Pulmonary artery endothelial cell (primary cell): Measurements from ENCODE around the gene CADM3. TPM values are rescaled to one million over a fixed set of nuclear protein-coding genes. Genes with fewer than 3 reads are reported as not detected.

Experiments
- DNase-seq: peaks from one replicate; pipeline ENCODE4 v3.0.0-alpha.2; 2011; ENCODE audit warnings: low read depth, low spot score
- total RNA-seq: library from RNA; depleted of rRNA; stranded (reverse); fragments of >200 nt; gene quantifications from 2 replicates; pipeline ENCODE4 v1.2.3, GENCODE V29; 2014

CADM3 gene
- total RNA-seq, 1 donor from 2014 or later = 29.6 TPM

DNA sequence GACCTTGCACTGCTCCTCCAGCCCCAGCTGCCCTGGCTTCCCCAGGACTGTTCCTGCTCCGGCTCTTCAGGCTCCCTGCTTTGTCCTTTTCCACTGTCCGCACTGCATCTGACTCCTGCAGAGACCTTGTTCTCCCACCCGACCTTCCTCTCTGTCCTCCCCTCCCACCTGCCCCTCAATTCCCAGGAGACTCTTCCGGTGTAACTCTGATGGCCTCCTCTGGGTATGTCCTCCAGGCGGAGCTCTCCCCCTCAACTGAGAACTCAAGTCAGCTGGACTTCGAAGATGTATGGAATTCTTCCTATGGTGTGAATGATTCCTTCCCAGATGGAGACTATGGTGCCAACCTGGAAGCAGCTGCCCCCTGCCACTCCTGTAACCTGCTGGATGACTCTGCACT is 33.8 kb downstream of the CADM3 start:
- DNase-seq = no peak

DNA sequence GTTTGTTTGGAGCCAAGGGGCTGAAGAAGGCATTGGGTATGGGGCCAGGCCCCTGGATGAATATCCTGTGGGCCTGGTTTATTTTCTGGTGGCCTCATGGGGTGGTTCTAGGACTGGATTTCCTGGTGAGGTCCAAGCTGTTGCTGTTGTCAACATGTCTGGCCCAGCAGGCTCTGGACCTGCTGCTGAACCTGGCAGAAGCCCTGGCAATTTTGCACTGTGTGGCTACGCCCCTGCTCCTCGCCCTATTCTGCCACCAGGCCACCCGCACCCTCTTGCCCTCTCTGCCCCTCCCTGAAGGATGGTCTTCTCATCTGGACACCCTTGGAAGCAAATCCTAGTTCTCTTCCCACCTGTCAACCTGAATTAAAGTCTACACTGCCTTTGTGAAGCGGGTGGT is 34.7 kb downstream of the CADM3 start:
- no peak for DNase-seq

DNA sequence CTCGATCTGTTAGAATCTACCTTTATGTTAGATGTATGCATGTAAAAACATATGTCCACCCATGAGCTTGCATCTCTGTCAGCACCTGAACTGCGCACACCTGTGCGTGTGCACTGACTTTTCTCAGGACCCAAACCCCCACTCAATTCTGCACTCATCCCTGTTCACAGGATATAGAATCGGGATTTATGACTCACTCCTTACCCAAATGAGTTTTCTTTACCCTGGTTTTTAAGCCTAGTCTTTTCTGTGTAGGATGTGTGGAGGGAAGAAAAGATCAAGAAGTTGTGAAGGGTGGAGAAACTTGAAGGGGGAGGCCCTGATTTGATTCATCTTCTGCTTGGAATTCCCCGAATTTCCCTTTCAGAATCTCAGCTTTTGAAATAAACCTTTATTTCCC is 35.7 kb downstream of the CADM3 start:
- no peak for DNase-seq

DNA sequence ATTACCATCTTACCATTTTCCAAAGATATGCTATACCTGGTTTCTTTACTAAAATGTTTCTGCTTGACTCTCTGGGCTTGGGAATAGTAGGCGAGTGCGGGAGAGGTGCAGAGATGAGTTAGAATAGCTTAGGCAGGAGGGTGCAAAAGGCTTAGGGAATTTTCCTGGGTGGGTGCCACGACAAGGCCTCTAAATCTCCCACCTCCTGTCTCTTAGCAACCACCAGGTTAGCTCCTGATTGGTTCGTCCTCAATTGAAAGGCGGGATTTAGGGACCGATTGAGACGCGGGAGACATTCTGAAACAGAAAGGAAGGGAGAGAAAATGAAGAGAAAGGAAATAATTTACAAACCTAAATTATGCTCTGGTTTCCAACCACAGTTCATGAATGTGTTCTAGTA is 36.4 kb downstream of the CADM3 start:
- DNase-seq = no peak

DNA sequence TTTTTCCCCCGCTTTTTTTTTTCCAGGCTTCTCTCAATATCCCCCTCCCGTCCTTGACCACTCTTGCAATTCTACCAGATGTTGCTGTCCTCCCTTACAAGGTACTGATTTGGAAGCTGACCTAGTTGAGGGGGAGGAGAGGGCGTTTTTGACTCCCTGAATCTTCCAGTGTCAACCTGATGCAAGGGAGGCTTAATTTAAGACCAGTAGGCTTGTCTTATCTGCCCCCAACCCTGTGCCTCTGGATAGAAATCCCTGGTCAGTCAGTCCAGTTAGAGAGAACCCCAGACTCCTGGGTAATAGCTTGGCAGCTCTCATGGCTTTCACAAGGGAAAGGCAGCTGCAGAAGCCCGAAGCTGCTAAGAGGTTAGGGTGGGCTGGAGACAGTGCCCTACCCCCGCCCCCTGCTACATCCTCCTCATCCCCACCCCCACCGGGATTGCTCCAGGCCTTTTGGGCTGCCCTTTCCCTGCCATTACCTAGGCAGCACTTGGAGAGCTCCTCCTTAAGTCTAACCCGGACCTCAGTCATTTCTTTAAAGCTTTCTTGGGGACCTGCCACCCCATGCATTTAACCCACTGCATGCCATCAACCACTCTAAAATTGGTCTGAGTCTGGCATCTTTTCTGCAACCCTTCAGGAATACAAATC is 36.9 kb downstream of the CADM3 start:
- DNase-seq = no peak

DNA sequence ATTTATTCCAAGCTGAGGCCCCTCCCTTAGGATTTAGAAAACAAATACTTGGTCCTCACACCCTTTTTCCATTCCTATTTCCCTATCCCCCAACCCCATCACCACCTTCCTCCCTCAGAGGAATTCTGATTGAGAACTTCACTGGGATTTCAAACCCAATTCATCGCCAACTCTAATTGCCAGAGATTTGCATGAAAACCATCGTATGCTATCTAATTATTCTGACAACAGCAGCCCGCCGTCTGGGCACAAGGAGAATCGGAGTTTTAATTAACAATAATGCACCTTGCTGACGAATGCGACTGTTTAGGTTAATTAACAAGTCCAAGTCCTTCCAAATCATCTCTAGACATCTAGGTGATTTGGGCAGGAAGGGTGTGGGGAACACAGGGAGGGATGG is 37.6 kb downstream of the CADM3 start:
- DNase-seq = no peak

DNA sequence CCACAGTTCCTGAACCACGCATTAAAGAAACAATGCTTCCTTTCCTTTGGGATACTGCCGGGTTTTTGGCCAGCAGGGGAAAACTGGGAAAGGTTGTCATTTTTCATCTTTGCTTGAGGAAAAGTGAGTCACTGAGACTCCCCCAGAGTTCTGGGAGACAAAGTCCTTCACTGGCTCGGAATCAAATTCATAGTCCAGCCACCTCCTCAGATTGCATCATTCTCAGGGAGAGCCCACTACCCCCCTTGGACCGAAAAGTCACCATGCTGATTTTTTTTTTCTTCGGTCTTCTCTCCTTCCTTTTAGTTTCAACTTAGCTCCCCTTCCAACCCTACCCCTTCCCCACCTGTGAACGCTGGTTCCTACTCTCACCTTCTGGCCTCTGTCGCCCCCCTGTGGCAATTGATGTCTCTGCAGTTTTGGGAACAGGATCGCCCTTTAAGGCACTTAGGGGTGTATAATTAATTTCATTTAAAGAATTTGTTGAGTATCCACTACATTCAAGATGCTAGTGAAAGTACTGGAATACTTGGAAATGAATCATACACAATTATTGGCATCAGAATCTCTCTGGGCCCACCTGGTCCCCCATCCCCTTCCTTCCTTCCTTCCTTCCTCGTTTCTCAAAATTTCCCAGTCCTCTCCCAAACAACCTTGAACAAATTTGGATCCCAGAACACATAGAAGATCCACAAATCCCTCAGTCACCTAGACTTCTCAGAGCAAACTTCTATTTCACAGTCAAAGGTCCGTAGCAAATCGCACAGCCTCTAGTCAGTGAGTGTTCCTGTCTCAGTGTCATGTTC is 40.1 kb downstream of the CADM3 start:
- DNase-seq = no peak

DNA sequence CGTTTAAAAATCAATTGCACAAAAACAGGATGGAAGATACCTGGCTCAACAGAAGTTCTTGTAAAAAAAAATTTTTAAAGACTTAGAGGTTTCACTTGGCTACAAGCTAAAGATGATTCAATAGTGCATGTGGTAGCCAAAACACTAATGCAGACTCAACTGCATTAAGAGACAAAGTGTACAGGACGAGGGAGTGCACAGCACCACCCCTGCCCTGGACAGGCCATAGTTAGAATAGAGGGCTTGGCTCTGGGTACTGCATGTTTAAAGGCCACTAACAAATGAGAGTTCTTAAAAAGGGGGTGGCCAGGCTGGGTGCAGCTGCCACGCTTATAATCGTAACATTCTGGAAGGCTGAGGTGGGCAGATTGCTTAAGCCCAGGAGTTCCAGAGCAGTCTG is 41.2 kb downstream of the CADM3 start:
- no peak for DNase-seq

DNA sequence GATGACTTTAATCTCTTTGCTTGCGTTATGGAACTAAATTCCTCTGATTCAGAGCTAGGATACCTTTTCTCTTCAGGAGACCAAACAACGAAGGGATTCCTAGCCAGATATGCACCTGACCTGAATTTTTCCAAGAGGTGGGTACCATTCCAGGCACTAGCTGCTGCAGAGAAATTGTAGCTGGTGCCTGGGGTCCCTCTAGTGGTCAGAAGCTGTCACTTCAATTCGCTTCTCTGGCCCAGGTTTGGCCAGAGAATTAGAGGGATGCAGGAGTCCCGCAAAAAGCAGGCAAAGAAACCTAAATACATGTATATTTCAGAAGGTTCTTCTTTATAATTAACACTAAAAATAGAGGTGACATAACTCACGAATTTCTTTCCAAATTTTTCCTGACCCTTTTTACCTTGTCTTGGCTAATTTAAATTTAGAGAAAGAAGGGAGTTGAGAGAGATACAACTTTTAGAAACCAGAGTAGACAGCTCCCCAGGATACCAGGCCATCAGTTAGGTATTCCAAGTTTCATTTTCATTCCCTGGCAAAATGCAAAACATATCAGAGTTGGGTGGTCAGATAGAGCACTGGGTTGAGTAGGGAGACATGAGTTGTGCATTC is 42.8 kb downstream of the CADM3 start:
- DNase-seq = no peak

DNA sequence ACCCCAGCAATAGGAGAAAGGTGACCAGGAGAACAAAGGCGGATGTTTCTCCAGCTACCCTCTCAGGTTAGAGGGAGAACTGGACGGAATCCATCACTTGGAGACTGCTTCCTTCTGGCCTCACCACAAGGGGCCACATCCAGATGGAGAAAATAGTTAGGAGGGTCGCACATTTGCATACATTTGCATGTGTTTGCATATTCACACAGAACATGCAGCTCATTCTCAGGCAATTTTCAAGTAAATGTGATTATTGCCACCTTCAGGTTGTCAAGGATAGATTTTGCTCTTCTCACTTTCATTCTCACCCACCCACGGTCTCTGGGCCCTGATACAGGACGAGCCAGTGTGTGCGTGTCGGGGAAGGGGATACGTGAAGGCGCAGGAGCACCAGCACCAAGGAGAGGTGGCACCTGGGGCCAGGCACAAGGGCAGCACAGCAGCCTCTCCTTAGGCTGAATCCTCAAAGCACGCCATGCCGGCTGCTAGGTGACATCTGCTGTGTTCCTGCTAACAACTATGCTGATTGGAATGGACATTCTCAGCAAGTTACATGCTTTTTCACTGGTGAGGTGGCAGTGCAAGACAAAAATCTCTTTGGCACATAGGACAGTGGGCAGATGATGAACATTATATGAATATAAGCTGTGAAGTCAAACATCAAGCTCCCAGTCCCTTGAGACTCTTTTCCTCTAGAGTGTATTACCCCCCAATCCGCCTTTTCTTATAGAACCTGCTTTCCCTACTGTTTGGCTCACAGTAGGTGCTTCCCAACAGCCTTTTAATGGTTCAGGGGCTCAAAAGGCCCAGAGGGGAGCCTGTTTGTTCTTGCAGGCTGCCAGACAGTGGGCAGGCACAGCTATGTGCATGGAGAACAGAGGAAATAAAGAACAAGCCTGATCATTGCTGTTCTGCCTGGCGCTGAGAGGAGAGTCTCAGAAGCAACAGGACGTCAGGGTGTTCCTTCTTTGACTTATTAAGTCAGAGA is 47.5 kb downstream of the CADM3 start:
- no peak for DNase-seq

DNA sequence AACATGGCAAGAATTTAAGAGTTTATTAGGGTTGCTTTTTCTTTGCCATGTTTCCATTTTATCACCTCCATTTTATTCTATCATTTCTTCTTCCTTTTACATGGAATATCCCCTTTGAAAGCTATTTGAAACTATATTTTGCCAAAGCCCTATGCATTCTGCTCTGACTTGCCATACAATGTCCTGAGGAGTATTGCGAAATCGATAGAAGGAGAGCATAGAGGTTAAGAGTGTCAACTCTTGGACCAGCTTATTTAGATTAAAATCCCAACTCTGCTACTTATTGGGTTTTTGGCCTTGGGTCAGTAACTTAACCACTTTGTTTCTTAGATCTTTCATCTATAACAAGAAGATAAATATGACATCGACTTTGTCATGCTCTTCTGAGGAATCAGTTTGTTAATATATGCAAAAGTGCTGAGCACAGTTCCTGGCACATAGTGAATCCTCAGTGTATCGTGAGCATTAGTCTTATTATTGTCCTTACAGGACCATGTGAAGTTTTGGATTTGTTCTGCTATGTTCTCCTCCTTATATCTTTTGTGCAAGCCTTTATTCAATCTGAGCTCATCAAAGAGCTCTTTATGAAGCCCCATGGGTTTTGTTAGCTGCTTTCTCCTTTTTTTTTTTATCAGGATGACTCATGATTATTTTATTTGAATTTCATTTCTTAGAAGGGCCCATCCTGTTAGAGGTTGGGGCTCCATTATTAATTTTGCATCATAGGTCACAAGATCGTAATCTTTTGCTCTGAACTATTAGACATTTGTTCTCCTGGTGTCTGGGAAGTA is 50.9 kb downstream of the CADM3 start:
- no peak for DNase-seq

DNA sequence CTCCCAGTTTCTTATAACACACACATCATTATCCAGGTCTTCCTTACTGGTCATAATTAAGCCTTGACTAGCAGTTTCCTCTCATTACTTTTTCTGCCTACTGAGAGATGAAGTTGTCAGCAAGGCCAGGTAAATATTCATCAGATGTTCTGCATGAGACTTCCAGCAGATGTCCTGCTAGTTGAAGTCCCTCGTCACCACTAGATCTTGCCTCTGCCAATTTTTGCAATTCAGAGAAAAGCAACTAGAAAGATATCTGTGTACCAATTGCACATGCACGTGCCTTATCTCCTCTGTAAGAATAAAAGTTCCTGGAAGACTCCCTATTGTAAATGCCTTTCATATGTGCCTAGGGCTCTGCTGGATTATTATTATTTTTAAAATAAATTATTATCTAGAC is 51.6 kb downstream of the CADM3 start:
- DNase-seq = no peak

DNA sequence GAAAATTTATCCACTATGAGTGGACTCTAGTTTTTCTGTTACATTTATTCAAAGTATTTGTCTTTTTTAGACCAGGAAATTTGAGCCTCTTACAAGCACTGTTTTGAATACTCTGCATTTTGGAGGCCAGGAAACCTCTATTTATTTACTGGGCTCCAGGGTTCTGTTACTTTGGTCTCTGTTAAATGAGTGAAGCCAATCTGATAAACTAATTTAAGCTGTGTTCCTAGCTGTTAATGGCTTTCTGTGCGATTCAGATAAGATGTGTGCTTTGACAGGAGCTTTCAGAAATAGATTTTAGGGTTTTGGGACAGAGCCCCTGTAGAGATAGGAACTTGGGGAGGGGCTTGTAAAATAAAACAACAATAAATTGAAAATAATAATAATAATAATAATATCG is 57.1 kb downstream of the CADM3 start:
- DNase-seq = no peak

DNA sequence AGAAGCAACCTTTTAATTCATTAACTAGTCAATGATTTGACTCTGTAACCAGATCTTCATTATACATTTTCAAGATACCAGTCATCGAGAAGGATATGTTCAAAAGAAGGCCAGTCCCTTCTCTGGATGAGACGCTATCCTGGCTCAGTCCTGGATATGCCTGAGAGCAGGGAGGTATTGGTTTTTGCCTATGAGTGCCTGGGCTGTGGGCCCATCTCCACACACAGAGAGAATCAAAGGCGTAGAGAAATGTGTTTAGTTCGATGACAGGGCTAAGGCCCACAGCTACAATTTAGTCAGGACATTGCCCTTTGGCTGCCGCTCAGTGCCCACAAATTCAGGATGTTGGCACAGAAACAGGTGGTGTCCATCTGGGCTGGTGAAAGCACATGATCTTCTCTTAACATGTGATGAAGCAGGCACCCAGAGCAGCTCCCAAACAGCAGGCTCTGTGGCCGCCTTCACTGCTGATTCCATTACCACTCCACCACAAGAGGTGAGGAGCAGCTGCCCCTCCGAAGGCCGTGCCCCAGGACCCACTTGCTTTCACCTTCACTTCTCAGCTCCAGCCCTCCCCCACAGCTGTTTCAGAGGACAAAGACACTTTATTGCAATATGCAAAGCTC is 58.0 kb downstream of the CADM3 start:
- no peak for DNase-seq

DNA sequence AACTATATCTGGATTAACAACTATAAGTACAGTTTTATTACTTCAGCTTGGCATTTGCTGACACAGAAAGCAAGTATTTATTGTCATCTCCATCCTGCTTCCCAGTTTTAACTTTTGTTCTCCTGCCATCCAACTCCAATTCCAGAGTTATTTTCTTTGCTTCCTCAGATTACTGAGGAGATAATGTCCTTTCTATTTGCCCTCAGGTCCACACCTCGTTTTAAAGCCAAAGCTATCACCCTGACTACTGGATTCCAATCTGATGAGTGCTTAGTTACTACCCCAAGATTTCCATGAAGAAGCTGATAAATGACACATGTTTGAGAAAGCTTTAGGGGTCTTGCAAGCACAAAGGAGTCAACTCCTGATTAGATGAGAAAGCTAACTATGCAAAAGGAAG is 58.5 kb downstream of the CADM3 start:
- no peak for DNase-seq

DNA sequence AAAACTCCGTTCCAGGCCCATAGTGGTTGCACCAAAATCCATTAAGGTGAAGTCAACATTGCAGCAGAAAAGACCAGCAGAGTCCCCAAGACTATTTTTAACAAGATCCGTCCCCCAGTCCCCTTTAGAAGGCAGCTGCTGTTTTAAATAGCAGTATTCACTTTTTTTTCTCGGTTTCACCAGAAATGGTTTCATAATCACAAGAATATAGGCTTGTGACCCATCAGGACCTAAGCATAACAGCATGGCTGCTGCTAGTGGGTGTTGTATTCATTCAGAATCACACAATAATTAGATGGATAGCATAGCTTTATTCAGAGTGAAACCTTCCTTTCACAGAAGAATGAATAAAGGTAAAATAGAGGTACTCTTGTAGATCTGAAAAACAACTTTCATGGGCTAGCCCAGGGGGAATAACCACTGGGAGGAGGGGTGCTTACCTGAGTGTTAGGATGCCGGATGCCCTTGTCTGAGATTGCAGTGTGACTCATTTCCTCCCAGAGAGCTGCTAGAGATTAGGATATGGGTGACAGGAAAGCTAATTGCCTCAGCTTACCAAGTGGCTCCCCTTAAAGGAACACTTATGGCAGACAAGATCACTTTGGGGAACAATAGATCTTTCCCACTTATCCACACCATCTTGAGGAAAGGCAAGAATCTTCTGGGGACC is 68.3 kb downstream of the CADM3 start:
- no peak for DNase-seq

DNA sequence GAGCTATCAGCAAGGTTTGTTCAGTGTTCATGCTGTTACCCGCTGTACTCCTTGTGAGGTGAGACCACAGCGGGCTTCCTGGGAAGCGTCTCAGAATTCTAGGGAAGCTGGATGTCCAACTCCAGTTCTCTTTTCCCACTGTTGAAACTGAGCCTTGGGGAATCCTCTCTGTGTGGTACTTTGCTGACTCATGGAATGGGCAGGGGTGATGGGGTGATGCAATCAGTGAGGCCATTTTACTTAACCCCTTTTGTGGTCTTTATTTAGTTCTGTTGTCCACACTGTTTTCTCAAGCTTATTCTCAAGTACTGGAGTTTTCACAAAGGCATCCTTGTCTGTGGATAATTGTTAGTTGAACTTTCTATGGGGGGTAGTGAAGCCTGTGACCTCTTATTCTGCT is 75.9 kb downstream of the CADM3 start:
- no peak for DNase-seq

DNA sequence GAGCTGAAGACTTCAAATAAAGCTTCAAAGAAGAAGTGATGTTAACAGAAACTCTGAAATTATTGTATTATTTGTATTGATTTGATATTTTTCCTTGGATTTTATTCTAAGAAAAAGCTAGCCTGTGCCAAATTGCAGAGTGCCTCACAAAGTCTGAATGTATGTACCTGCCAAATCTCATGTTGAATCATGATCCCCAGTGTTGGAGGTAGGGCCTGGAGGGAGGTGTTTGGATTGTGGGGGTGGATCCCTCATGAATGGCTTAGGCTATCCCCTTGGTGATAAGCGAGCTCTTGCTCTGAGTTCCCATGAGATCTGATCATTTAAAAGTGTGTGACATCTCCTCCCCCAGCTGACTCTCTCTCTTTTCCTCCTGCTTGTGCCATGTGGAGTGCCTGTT is 76.9 kb downstream of the CADM3 start:
- no peak for DNase-seq

DNA sequence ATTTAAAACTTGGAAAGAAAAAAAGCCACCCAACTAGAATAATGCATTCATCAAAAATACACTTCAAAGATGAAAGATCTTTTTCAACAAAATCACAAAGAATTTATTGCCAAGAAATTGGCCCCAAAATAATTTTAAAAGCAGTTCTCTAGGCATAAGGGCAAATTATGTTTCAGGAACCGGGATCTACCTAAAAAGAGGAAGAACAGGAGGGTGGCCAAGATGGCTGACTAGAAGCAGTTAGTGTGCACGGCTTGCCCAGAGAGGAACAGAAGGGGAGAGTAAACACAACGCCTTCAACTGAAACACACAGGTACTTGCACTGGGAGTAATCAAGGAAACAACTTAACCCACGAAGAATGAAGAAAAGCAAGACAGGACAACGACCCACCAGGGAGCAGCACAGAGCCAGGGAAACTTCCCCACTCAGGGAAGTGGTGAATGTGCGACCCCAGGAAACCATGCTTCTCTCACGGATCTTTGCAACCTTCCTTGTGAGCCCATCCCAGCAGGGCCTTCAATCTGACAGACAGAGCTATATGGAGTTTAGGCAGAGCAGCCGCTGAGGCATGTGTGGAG is 79.3 kb downstream of the CADM3 start:
- DNase-seq = no peak
